Mesothelial cell of epicardium (in vitro differentiated cells): ENCODE data around the gene SUSD4. TPM values are rescaled to one million over a fixed set of nuclear protein-coding genes. Genes with fewer than 3 reads are reported as not detected.

ENCODE experiments used
- DNase-seq, 2 experiments: peaks; one replicate each; pipeline ENCODE4 v3.0.0; 2021; ENCODE audit warnings: low spot score in 2 of 2; ENCODE audit not compliant: unreplicated experiment in 2 of 2
- H3K27ac Mint-ChIP-seq: 2 replicates; pipeline ENCODE4 v1.8.0; 2021; ENCODE audit warnings: mixed read lengths
- H3K27me3 Mint-ChIP-seq: 2 replicates; pipeline ENCODE4 v1.8.0; 2021; ENCODE audit warnings: low read depth, mixed read lengths
- H3K36me3 Mint-ChIP-seq: 2 replicates; pipeline ENCODE4 v1.8.0; 2021; ENCODE audit warnings: mixed read lengths
- H3K4me1 Mint-ChIP-seq: 2 replicates; pipeline ENCODE4 v1.8.0; 2021; ENCODE audit warnings: mixed read lengths
- H3K4me3 Mint-ChIP-seq: 2 replicates; pipeline ENCODE4 v1.8.0; 2021; ENCODE audit warnings: mild to moderate bottlenecking, moderate library complexity, mixed read lengths
- H3K9me3 Mint-ChIP-seq: 2 replicates; pipeline ENCODE4 v1.8.0; 2021; ENCODE audit warnings: mixed read lengths
- CTCF ChIP-seq: fragments of 200-600 bp; sonication (generic); IDR thresholded peaks from one replicate; pipeline ENCODE4 v1.5.0; 2021; ENCODE audit warnings: antibody characterized with exemption; ENCODE audit not compliant: unreplicated experiment
- total RNA-seq: library from RNA; stranded (reverse); gene quantifications from 3 replicates; pipeline ENCODE4 v1.2.1, GENCODE V29; 2021

The SUSD4 gene
- total RNA-seq, 1 donor from 2014 or later, result 0.40 TPM

- H3K9me3 Mint-ChIP-seq, result peaks cover 15% of the 10 kb centered on the region
- peaks cover 36% of the 10 kb centered on the region for H3K27me3 Mint-ChIP-seq
- no peaks in the 10 kb centered on the region for H3K4me1 Mint-ChIP-seq
- peaks cover 2% of the 10 kb centered on the region for H3K36me3 Mint-ChIP-seq
- TF ChIP-seq CTCF, result no peak
- no peak overlapping the region for H3K27ac Mint-ChIP-seq
- H3K4me3 Mint-ChIP-seq, result no peak overlapping the region
- no peak for DNase-seq
These were observed 147.9 kb downstream of the SUSD4 start for GRCh38 chr1:223216074-223216473.

GRCh38 chr1:223215026-223215425 lies 148.9 kb downstream of the SUSD4 start:
- Mint-ChIP-seq H3K4me3 (no peak overlapping the region), H3K36me3 (peaks cover 2% of the 10 kb centered on the region), H3K27ac (no peak overlapping the region), H3K27me3 (peaks cover 26% of the 10 kb centered on the region), H3K9me3 (peaks cover 15% of the 10 kb centered on the region), H3K4me1 (no peaks in the 10 kb centered on the region)
- TF ChIP-seq CTCF, result no peak
- no peak for DNase-seq

GRCh38 chr1:223214261-223214807 lies 149.6 kb downstream of the SUSD4 start:
- no peak overlapping the region for H3K27ac Mint-ChIP-seq
- peaks cover 26% of the 10 kb centered on the region for H3K27me3 Mint-ChIP-seq
- DNase-seq, result no peak
- TF ChIP-seq CTCF, result no peak
- no peak overlapping the region for H3K4me3 Mint-ChIP-seq
- no peaks in the 10 kb centered on the region for H3K4me1 Mint-ChIP-seq
- peaks cover 11% of the 10 kb centered on the region for H3K9me3 Mint-ChIP-seq
- H3K36me3 Mint-ChIP-seq, result peaks cover 2% of the 10 kb centered on the region

- TF ChIP-seq CTCF, result no peak
- peaks cover 22% of the 10 kb centered on the region for H3K27me3 Mint-ChIP-seq
- H3K4me3 Mint-ChIP-seq, result no peak overlapping the region
- DNase-seq, result no peak
- H3K36me3 Mint-ChIP-seq, result no peaks in the 10 kb centered on the region
- no peak overlapping the region for H3K27ac Mint-ChIP-seq
- H3K9me3 Mint-ChIP-seq, result no peaks in the 10 kb centered on the region
- H3K4me1 Mint-ChIP-seq, result no peaks in the 10 kb centered on the region
These were observed 151.5 kb downstream of the SUSD4 start for GRCh38 chr1:223212441-223212840.

GRCh38 chr1:223211323-223211985 lies 152.5 kb downstream of the SUSD4 start:
- no peak for DNase-seq
- H3K4me1 Mint-ChIP-seq, result no peaks in the 10 kb centered on the region
- no peak overlapping the region for H3K27ac Mint-ChIP-seq
- H3K36me3 Mint-ChIP-seq, result no peaks in the 10 kb centered on the region
- no peak overlapping the region for H3K4me3 Mint-ChIP-seq
- no peaks in the 10 kb centered on the region for H3K9me3 Mint-ChIP-seq
- no peak for TF ChIP-seq CTCF
- peaks cover 24% of the 10 kb centered on the region for H3K27me3 Mint-ChIP-seq
